ENCODE data around the gene TCF19. TPM values are rescaled to one million over a fixed set of nuclear protein-coding genes. Genes with fewer than 3 reads are reported as not detected.
A peak's percentile ranks its signal among the peaks of the same experiment; 100 is the strongest.

Gene TCF19
- total RNA-seq, 1 donor from 2014 or later, result 2.8 TPM

GRCh38 chr6:31114541-31114878 is 43.9 kb upstream of the TCF19 start, which contains the start of gene PSORS1C1:
Gene PSORS1C1 (plus strand): TSS chr6:31114800. CDS start chr6:31129633, 14,833 bp downstream.
- Histone ChIP-seq H3K27me3 (ENCODE audit: low read depth) (peaks cover 5% of the 10 kb centered on the region), H3K36me3 (no peaks in the 10 kb centered on the region), H3K4me1 (peaks cover 50% of the 10 kb centered on the region), H3K4me3 (peak within 1 kb of the TSS; percentile 52), H3K9me3 (replicated peaks) (no peaks in the 10 kb centered on the region), H3K27ac (replicated peaks) (peak within 1 kb of the TSS; percentile 73)
- intact Hi-C loops (cut with micrococcal nuclease), result no loop called here
- TF ChIP-seq CTCF (IDR thresholded peaks at IDR 0.05; ENCODE audit: borderline replicate concordance), result no peak
- peak; percentile 89 for DNase-seq

GRCh38 chr6:31114970-31115849 is 43.2 kb upstream of the TCF19 start:
- no peak for DNase-seq
- peaks cover 50% of the 10 kb centered on the region for H3K4me1 ChIP-seq
- no peaks in the 10 kb centered on the region for H3K27me3 ChIP-seq (ENCODE audit: low read depth)
- intact Hi-C loops (cut with micrococcal nuclease), result no loop called here
- peak overlapping the region; percentile 73 for H3K27ac ChIP-seq (replicated peaks)
- no peaks in the 10 kb centered on the region for H3K36me3 ChIP-seq
- no peaks in the 10 kb centered on the region for H3K9me3 ChIP-seq (replicated peaks)
- H3K4me3 ChIP-seq, result peak overlapping the region; percentile 52
- TF ChIP-seq CTCF (IDR thresholded peaks at IDR 0.05; ENCODE audit: borderline replicate concordance), result peak; percentile 34

- H3K27me3 ChIP-seq (ENCODE audit: low read depth), result no peaks in the 10 kb centered on the region
- H3K4me3 ChIP-seq, result no peak overlapping the region
- no peak for TF ChIP-seq CTCF (IDR thresholded peaks at IDR 0.05; ENCODE audit: borderline replicate concordance)
- peak overlapping the region; percentile 75 for H3K27ac ChIP-seq (replicated peaks)
- DNase-seq, result no peak
- peaks cover 50% of the 10 kb centered on the region for H3K4me1 ChIP-seq
- no peaks in the 10 kb centered on the region for H3K36me3 ChIP-seq
- intact Hi-C loops (cut with micrococcal nuclease), result no loop called here
- H3K9me3 ChIP-seq (replicated peaks), result no peaks in the 10 kb centered on the region
Measured at GRCh38 chr6:31115941-31116560, 42.3 kb upstream of the TCF19 start.

GRCh38 chr6:31116661-31117385 is 41.6 kb upstream of the TCF19 start:
- intact Hi-C loops (cut with micrococcal nuclease), result no loop called here
- no peak for TF ChIP-seq CTCF (IDR thresholded peaks at IDR 0.05; ENCODE audit: borderline replicate concordance)
- DNase-seq, result no peak
- Histone ChIP-seq H3K36me3 (no peaks in the 10 kb centered on the region), H3K27me3 (ENCODE audit: low read depth) (no peaks in the 10 kb centered on the region), H3K27ac (replicated peaks) (peak overlapping the region; percentile 75), H3K4me3 (peak overlapping the region; percentile 48), H3K4me1 (peaks cover 50% of the 10 kb centered on the region), H3K9me3 (replicated peaks) (no peaks in the 10 kb centered on the region)

- TF ChIP-seq CTCF (IDR thresholded peaks at IDR 0.05; ENCODE audit: borderline replicate concordance), result no peak
- DNase-seq, result no peak
- Histone ChIP-seq H3K27me3 (ENCODE audit: low read depth) (no peaks in the 10 kb centered on the region), H3K4me3 (no peak overlapping the region), H3K4me1 (peaks cover 60% of the 10 kb centered on the region), H3K9me3 (replicated peaks) (no peaks in the 10 kb centered on the region), H3K36me3 (no peaks in the 10 kb centered on the region), H3K27ac (replicated peaks) (no peak overlapping the region)
- intact Hi-C loops (cut with micrococcal nuclease), result no loop called here
Measured at GRCh38 chr6:31118178-31118577, 40.2 kb upstream of the TCF19 start.
